K562 (cell line): ENCODE data around the gene SUMO3. TPM values are rescaled to one million over a fixed set of nuclear protein-coding genes. Genes with fewer than 3 reads are reported as not detected.

ENCODE experiments used
- ATF3 ChIP-seq, 2 experiments: fragments of 450-650 bp in 1 of 2; sonication (generic) in 1 of 2; formaldehyde crosslinking in 1 of 2; IDR thresholded peaks in 1 of 2; conservative IDR thresholded peaks in 1 of 2; 2 replicates each; pipeline versions ENCODE4 v1.6.1 to v1.8.1; 2016 to 2023; ENCODE audit warnings: mild to moderate bottlenecking in 2 of 2, moderate library complexity in 2 of 2, inconsistent platforms in 1 of 2, missing genetic modification reagents in 1 of 2
- ATF4 ChIP-seq: fragments of 450-650 bp; formaldehyde crosslinking; IDR thresholded peaks from 2 replicates; pipeline ENCODE4 v1.4.0; 2022; ENCODE audit warnings: mild to moderate bottlenecking, moderate library complexity
- EP400 ChIP-seq: fragments of 450-650 bp; IDR thresholded peaks from 2 replicates; pipeline ENCODE4 v1.6.1; 2017; ENCODE audit warnings: antibody characterized with exemption, mild to moderate bottlenecking, moderate library complexity
- ESRRA ChIP-seq: fragments of 450-650 bp; IDR thresholded peaks from 2 replicates; pipeline ENCODE4 v1.6.1; 2014; ENCODE audit warnings: low read depth, mild to moderate bottlenecking, moderate library complexity, borderline replicate concordance
- HDAC8 ChIP-seq: fragments of 450-650 bp; IDR thresholded peaks from 2 replicates; pipeline ENCODE4 v1.6.1; 2016; ENCODE audit warnings: mild to moderate bottlenecking, missing genetic modification characterization, moderate library complexity, missing compliant biosample characterization
- MGA ChIP-seq: fragments of 450-650 bp; IDR thresholded peaks from 2 replicates; pipeline ENCODE4 v1.6.1; 2016; ENCODE audit warnings: mild to moderate bottlenecking, moderate library complexity
- MTA3 ChIP-seq: fragments of 450-650 bp; formaldehyde crosslinking; IDR thresholded peaks from 2 replicates; pipeline ENCODE4 v1.6.1; 2017; ENCODE audit warnings: mild to moderate bottlenecking, borderline replicate concordance
- NFE2L1 ChIP-seq: fragments of 450-650 bp; IDR thresholded peaks from 2 replicates; pipeline ENCODE4 v1.6.1; 2016; ENCODE audit warnings: missing genetic modification characterization, low read depth, mild to moderate bottlenecking, missing compliant biosample characterization, moderate library complexity, borderline replicate concordance
- TRIM24 ChIP-seq, 2 experiments: fragments of 450-650 bp; IDR thresholded peaks; 2 replicates each; pipeline ENCODE4 v1.6.1; 2016
- ZBTB1 ChIP-seq: sonication (generic); formaldehyde crosslinking; IDR thresholded peaks from 2 replicates; pipeline ENCODE4 v1.8.1; 2023; ENCODE audit warnings: missing genetic modification reagents, low read depth, mild to moderate bottlenecking, borderline replicate concordance
- ZNF639 ChIP-seq, 2 experiments: fragments of 200-800 bp in 1 of 2; sonication (Bioruptor generic) in 1 of 2; sonication (generic) in 1 of 2; formaldehyde crosslinking in 1 of 2; IDR thresholded peaks in 1 of 2; conservative IDR thresholded peaks in 1 of 2; 2 replicates each; pipeline versions ENCODE4 v1.5.0 to v1.6.1; 2016 to 2020; ENCODE audit warnings: missing compliant biosample characterization in 1 of 2, missing genetic modification characterization in 1 of 2, missing genetic modification reagents in 1 of 2
- polyA plus RNA-seq, 8 experiments: library from polyadenylated mRNA; depleted of rRNA in 4 of 8; stranded (reverse) in 5 of 8; unstranded in 3 of 8; fragments of >200 nt; fragmentation: Nextera tagmentation in 2 of 8; fragmentation: Illumina TruSeq in 1 of 8; extraction: Ambion mirVana in 2 of 8; extraction: Trizol in 1 of 8; gene quantifications; 2 replicates each; pipeline versions ENCODE4 v1.2.1 to v1.2.3, GENCODE V29; 2011 to 2014; ENCODE audit warnings: inconsistent platforms in 1 of 8, missing spikeins in 1 of 8
- total RNA-seq, 7 experiments: library from RNA; depleted of rRNA in 6 of 7; stranded (reverse); fragments of >200 nt in 6 of 7; fragmentation: Illumina TruSeq in 2 of 7; extraction: Trizol in 2 of 7; gene quantifications; 2 replicates each; pipeline versions ENCODE4 v1.2.1 to v1.2.3, GENCODE V29; 2011 to 2021; ENCODE audit warnings: low replicate concordance in 1 of 7

Gene SUMO3
- total and polyA plus RNA-seq, 9 of the 15 experiments (the other 6 are each of a cell fraction or from before 2014, with no cell fraction given): 13.9 to 143 (median 113) TPM

- peak; percentile 76 for TF ChIP-seq MGA
- no peak for TF ChIP-seq MTA3
- peak; percentile 57; the same call in 1 of the 2 replicates for TF ChIP-seq ATF3 (IDR thresholded peaks at IDR 0.05)
- no peak for TF ChIP-seq ATF3 (CRISPR knock-in tag; conservative IDR thresholded peaks at IDR 0.05)
- TF ChIP-seq ESRRA: no peak
- no peak for TF ChIP-seq ZNF639 (CRISPR knock-in tag; conservative IDR thresholded peaks at IDR 0.05 in 1 of 2, IDR thresholded peaks at IDR 0.05 in 1 of 2)
- TF ChIP-seq EP400: peak; percentile 76
- TF ChIP-seq ATF4 (CRISPR knock-in tag): peak; percentile 77; the same call in 1 of the 2 replicates
- peak in 1 of 2 experiments; percentile 75; a peak in 1 of 4 replicates for TF ChIP-seq TRIM24 (IDR thresholded peaks at IDR 0.05)
- TF ChIP-seq ZBTB1 (CRISPR knock-in tag): no peak
- TF ChIP-seq HDAC8 (tag): peak; percentile 74
- 0 out of 2 replicates have a peak, but pooled peaks have one; percentile 6 for TF ChIP-seq NFE2L1 (tag)
Measured at GRCh38 chr21:44778094-44778493, 39.8 kb downstream of the SUMO3 start (continued).
